Esophagus squamous epithelium (tissue), 5 donors: ENCODE data around the gene ANKH. TPM values are rescaled to one million over a fixed set of nuclear protein-coding genes. Genes with fewer than 3 reads are reported as not detected.

Source experiments
- DNase-seq: peaks from one replicate; lab custom pipeline; 2025; lab: John Stamatoyannopoulos, UW
- H3K27ac ChIP-seq, 4 donors: fragments of 200-600 bp; sonication (generic); one replicate each; pipeline ENCODE4 v1.5.1; 2016 to 2019; ENCODE audit warnings: mild to moderate bottlenecking in 1 of 4
- H3K27me3 ChIP-seq, 4 donors: fragments of 200-600 bp; sonication (generic); 1 replicate in 3 of 4; 2 replicates in 1 of 4; pipeline versions ENCODE4 v1.5.1 to v1.6.0; 2017 to 2021; ENCODE audit warnings: antibody characterized with exemption in 1 of 4
- H3K36me3 ChIP-seq, 3 donors: fragments of 200-600 bp; sonication (generic); one replicate each; pipeline ENCODE4 v1.5.1; 2016 to 2019
- H3K4me1 ChIP-seq, 3 donors: fragments of 200-600 bp; sonication (generic); one replicate each; pipeline ENCODE4 v1.5.1; 2017 to 2019
- H3K4me3 ChIP-seq, 4 donors: fragments of 200-600 bp; sonication (generic); 1 replicate in 3 of 4; 2 replicates in 1 of 4; pipeline ENCODE4 v1.5.1; 2016 to 2019; ENCODE audit warnings: mild to moderate bottlenecking in 2 of 4, moderate library complexity in 1 of 4
- H3K9me3 ChIP-seq, 3 donors: fragments of 200-600 bp; sonication (generic); one replicate each; pipeline ENCODE4 v1.5.1; 2016 to 2019
- POLR2A ChIP-seq, 4 donors: fragments of 450-650 bp; IDR thresholded peaks; one replicate each; pipeline ENCODE4 v1.6.1; 2017; ENCODE audit warnings: antibody characterized with exemption in 4 of 4, mild to moderate bottlenecking in 4 of 4, moderate library complexity in 3 of 4
- WGBS, 2 donors: methylation state at CpG; one replicate each; pipeline ENCODE4 v1.1.5; 2018; 5-methylcytosine and 5-hydroxymethylcytosine counted together
- intact Hi-C: fragments of 100-400 bp; cut with DNase I; formaldehyde crosslinking; loops from one replicate; pipeline ENCODE4 v1.15.0; 2022
- total RNA-seq, 4 donors: library from RNA; depleted of rRNA; stranded (reverse); fragments of >200 nt; gene quantifications; one replicate each; pipeline ENCODE4 v1.1.0, GENCODE V29; 2016
- TF ChIP-seq, protein P1 (sequence below), 6 experiments: fragments of 450-650 bp in 4 of 6; fragments of 200-600 bp in 2 of 6; sonication (generic) in 2 of 6; IDR thresholded peaks; one replicate each; pipeline ENCODE4 v1.5.1; 2016 to 2019; ENCODE audit warnings: antibody characterized with exemption in 6 of 6, mild to moderate bottlenecking in 4 of 6, moderate library complexity in 4 of 6
- donor health status: DM: yes; HTN: yes; CAD: no.

Gene ANKH
- total RNA-seq, 4 donors from 2014 or later: 10.0 to 38.0 (median 16.7) TPM

DNA sequence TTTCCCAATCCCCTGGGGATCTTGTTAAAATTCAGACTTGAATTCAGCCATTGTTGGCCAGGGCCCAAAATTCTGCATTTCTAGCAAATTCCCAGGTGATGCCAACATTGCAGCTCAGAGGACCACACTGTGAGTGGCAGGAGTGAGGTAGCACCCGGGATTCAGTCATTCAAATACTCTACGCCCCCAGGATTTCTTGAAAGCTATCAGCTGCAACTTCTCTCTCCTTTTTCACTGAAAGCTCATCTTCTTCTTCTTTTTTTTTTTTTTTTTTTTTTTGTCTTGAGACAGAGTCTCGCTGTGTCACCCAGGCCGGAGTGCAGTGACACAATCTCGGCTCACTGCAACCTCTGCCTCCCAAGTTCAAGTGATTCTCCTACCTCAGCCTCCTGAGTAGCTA lies 19.3 kb upstream of the ANKH start:
- Histone ChIP-seq H3K4me3 (no peak overlapping the region), H3K4me1 (no peaks in the 10 kb centered on the region), H3K27me3 (no peaks in the 10 kb centered on the region), H3K27ac (no peak overlapping the region), H3K9me3 (no peaks in the 10 kb centered on the region), H3K36me3 (no peaks in the 10 kb centered on the region)
- TF ChIP-seq POLR2A (IDR thresholded peaks at IDR 0.05): no peak
- TF ChIP-seq, protein P1, sequence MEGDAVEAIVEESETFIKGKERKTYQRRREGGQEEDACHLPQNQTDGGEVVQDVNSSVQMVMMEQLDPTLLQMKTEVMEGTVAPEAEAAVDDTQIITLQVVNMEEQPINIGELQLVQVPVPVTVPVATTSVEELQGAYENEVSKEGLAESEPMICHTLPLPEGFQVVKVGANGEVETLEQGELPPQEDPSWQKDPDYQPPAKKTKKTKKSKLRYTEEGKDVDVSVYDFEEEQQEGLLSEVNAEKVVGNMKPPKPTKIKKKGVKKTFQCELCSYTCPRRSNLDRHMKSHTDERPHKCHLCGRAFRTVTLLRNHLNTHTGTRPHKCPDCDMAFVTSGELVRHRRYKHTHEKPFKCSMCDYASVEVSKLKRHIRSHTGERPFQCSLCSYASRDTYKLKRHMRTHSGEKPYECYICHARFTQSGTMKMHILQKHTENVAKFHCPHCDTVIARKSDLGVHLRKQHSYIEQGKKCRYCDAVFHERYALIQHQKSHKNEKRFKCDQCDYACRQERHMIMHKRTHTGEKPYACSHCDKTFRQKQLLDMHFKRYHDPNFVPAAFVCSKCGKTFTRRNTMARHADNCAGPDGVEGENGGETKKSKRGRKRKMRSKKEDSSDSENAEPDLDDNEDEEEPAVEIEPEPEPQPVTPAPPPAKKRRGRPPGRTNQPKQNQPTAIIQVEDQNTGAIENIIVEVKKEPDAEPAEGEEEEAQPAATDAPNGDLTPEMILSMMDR (IDR thresholded peaks at IDR 0.05): no peak
- intact Hi-C loops: no loop called here
- no peak for DNase-seq
- WGBS, 2 donors: 76 to 83% methylated on average over 3 to 5 of the region's 5 CpGs

DNA sequence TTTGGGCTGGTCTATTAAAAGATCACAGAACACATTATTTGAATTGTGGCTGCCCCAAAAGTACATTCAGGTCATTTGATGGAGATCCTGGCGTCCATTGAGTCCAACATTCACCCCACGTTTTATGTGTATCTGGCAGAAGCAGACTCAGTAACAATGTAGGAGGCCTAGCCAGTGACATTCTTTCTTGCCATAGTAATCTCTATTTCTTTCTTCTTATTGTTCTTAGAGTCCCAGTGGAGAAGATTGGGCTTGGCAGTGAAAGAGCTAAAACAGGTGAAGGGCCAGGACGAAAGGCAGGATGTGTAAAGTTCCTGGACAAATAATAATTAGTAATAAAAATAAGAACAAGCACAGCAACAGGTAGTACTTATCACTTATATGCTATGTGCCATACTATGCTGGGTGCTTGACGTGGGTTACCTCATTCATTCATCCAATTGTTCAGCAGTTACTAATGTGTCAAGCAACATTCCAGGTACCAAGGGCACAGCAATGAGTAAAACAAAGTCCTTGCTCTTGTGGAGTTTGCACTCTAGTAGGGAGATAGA lies 12.6 kb upstream of the ANKH start:
- no peak for DNase-seq
- no peaks in the 10 kb centered on the region for H3K9me3 ChIP-seq
- H3K27ac ChIP-seq: no peak overlapping the region
- no peaks in the 10 kb centered on the region for H3K27me3 ChIP-seq
- H3K4me1 ChIP-seq: no peaks in the 10 kb centered on the region
- H3K4me3 ChIP-seq: no peak overlapping the region
- intact Hi-C loops: no loop called here
- 79 to 84% methylated on average over 4 of the region's 4 CpGs for WGBS, 2 donors
- H3K36me3 ChIP-seq: no peaks in the 10 kb centered on the region
- no peak for TF ChIP-seq POLR2A (IDR thresholded peaks at IDR 0.05)
- TF ChIP-seq, protein P1 (IDR thresholded peaks at IDR 0.05): no peak

DNA sequence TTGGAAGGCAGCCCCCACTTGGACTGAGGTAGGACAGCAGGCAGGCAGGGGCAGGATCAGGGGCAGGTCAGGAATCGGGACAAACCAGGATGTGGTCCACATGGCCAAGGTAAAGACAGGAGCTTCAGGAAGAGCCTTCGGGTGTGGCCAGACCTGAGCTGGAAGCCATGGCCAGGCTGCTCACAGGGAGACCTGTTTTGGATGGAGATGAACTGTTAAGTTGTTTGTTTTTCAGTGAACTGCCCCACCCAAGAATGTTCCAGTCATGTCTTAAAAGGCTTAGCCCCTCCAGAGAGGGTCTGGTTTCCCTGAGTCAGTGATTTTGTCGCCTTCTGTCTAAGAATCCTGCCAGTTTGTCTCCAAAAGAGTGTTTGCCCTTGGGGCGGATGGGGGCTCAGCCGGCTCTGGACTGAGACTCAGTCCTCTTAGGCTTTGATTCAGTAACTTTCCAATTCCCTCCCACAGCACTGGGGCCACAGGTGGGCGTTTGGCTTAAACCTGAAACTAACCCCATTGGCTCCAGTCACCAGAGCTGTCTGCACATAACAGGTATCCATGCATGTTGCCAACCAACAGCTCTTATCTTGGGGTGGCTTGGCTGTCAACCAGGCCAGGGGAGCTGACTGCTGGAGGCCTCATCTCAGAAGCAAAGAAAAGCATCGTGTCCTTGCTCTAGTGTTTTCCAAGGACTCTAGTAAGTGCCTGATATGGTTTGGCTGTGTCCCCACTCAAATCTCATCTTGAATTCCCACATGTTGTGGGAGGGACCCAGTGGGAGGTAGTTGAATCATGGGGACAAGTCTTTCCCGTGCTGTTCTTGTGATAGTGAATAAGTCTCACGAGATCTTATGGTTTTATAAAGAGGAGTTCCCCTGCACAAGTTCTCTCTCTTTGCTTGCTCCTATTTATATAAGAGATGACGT lies 11.3 kb upstream of the ANKH start:
- no peak overlapping the region for H3K27ac ChIP-seq
- no peaks in the 10 kb centered on the region for H3K4me1 ChIP-seq
- no peaks in the 10 kb centered on the region for H3K9me3 ChIP-seq
- no peaks in the 10 kb centered on the region for H3K36me3 ChIP-seq
- WGBS, 2 donors: 62 to 83% methylated on average over 4 to 9 of the region's 10 CpGs
- intact Hi-C loops: no loop called here
- TF ChIP-seq, protein P1 (IDR thresholded peaks at IDR 0.05): no peak
- no peak for TF ChIP-seq POLR2A (IDR thresholded peaks at IDR 0.05)
- no peak for DNase-seq
- no peaks in the 10 kb centered on the region for H3K27me3 ChIP-seq
- H3K4me3 ChIP-seq: no peak overlapping the region

DNA sequence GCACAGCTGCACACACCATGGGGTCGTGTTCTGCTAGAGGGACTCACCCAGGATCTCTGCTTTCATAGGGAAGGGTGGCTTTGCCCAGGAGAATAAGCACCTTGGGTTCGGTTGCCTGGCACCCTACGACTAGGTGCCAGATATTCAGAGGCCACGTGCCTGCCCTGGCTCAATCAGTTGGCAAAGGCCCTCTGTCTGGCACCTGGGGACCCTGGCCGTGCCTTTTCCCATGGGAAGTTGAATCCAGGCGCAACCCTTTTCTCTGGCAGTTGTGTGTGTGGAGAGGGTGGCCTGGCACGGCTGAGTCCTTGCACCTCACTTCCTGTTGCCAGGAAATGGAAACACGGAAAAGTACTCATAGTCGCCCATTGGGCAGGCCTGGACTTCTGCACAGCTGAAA lies 10.2 kb upstream of the ANKH start:
- no peaks in the 10 kb centered on the region for H3K27me3 ChIP-seq
- H3K4me1 ChIP-seq: no peaks in the 10 kb centered on the region
- no peak overlapping the region for H3K27ac ChIP-seq
- no peaks in the 10 kb centered on the region for H3K36me3 ChIP-seq
- 80 to 84% methylated on average over 1 to 8 of the region's 9 CpGs for WGBS, 2 donors
- H3K9me3 ChIP-seq: no peaks in the 10 kb centered on the region
- H3K4me3 ChIP-seq: no peak overlapping the region
- intact Hi-C loops: no loop called here
- DNase-seq: no peak
- TF ChIP-seq POLR2A (IDR thresholded peaks at IDR 0.05): no peak
- TF ChIP-seq, protein P1 (IDR thresholded peaks at IDR 0.05): no peak

DNA sequence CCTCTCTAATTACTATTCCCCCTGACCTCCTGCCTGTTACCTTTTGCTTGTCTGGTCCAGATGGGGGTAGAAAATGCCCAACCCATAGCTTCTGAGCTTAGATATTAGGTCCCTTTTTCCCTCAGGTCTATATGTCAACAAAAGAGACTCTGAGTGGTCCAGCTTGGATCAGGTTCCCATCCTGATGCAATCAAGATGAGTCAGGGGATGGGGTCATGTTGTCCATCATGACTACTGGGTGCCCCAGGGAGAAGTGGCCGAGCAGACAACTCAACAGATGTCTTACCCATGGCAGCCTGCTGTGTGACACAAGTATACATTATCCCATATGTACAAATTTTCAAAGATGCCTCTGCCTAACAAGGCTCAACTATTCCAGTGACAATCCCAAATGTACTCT lies 9.1 kb upstream of the ANKH start:
- no peaks in the 10 kb centered on the region for H3K9me3 ChIP-seq
- no peak for DNase-seq
- WGBS, 2 donors: 67% methylated on average over 1 of the region's 1 CpG; no CpG with 5 or more reads in 1 of the 2 donors
- no peaks in the 10 kb centered on the region for H3K4me1 ChIP-seq
- H3K27me3 ChIP-seq: no peaks in the 10 kb centered on the region
- H3K4me3 ChIP-seq: no peak overlapping the region
- no peak overlapping the region for H3K27ac ChIP-seq
- no peaks in the 10 kb centered on the region for H3K36me3 ChIP-seq
- TF ChIP-seq, protein P1 (IDR thresholded peaks at IDR 0.05): no peak
- TF ChIP-seq POLR2A (IDR thresholded peaks at IDR 0.05): no peak
- intact Hi-C loops: no loop called here
